Neuron (in vitro differentiated cells): ENCODE measurements around the gene SPC24.
A peak's percentile ranks its signal among the peaks of the same experiment; 100 is the strongest.
"Not testable (repeated sequence)": the region's sequence is repeated elsewhere in the genome, so short reads cannot be mapped to it uniquely, and the experiment has no call there.

Source experiments
- H2AFZ ChIP-seq: one replicate; pipeline ENCODE4 v1.6.1; 2013; ENCODE audit warnings: low read depth, mild to moderate bottlenecking, inconsistent platforms, low read length, moderate library complexity
- H3K27me3 ChIP-seq: one replicate; pipeline ENCODE4 v1.6.1; 2013; ENCODE audit warnings: low read length; ENCODE audit not compliant: insufficient read depth
- H3K36me3 ChIP-seq: one replicate; pipeline ENCODE4 v1.6.1; 2013; ENCODE audit warnings: low read length; ENCODE audit not compliant: insufficient read depth
- H3K4me1 ChIP-seq: one replicate; pipeline ENCODE4 v1.6.1; 2013; ENCODE audit warnings: low read length; ENCODE audit not compliant: insufficient read depth
- H3K4me3 ChIP-seq: 2 replicates; pipeline ENCODE4 v1.5.1; 2013; ENCODE audit warnings: mild to moderate bottlenecking, low read length, moderate library complexity
- H3K9me3 ChIP-seq: one replicate; pipeline ENCODE4 v1.6.1; 2013; ENCODE audit warnings: low read length

Gene SPC24

GRCh38 chr19:11168568-11168967 is 13.0 kb upstream of the SPC24 start:
- H3K4me1 ChIP-seq, result no peaks in the 10 kb centered on the region
- H3K36me3 ChIP-seq, result peaks cover 21% of the 10 kb centered on the region
- no peaks in the 10 kb centered on the region for H3K9me3 ChIP-seq

GRCh38 chr19:11166281-11167142 is 10.9 kb upstream of the SPC24 start:
- no peak overlapping the region for H2AFZ ChIP-seq
- H3K4me3 ChIP-seq, result no peak overlapping the region
- peaks cover 11% of the 10 kb centered on the region for H3K36me3 ChIP-seq
- H3K9me3 ChIP-seq, result no peaks in the 10 kb centered on the region
- H3K27me3 ChIP-seq, result no peaks in the 10 kb centered on the region
- no peaks in the 10 kb centered on the region for H3K4me1 ChIP-seq

More at GRCh38 chr19:11168568-11168967, 13.0 kb upstream of the SPC24 start:
- Histone ChIP-seq H3K4me3 (no peak overlapping the region), H3K27me3 (no peaks in the 10 kb centered on the region), H2AFZ (no peak overlapping the region)

GRCh38 chr19:11165486-11166030 is 10.0 kb upstream of the SPC24 start:
- no peak overlapping the region for H2AFZ ChIP-seq
- H3K36me3 ChIP-seq, result peaks cover 11% of the 10 kb centered on the region
- no peaks in the 10 kb centered on the region for H3K4me1 ChIP-seq
- H3K9me3 ChIP-seq, result no peaks in the 10 kb centered on the region
- H3K27me3 ChIP-seq, result no peaks in the 10 kb centered on the region
- H3K4me3 ChIP-seq, result no peak overlapping the region

GRCh38 chr19:11164879-11165406 is 9.4 kb upstream of the SPC24 start:
- no peak overlapping the region for H2AFZ ChIP-seq
- no peak overlapping the region for H3K4me3 ChIP-seq
- H3K27me3 ChIP-seq, result no peaks in the 10 kb centered on the region
- no peaks in the 10 kb centered on the region for H3K9me3 ChIP-seq
- peaks cover 7% of the 10 kb centered on the region for H3K36me3 ChIP-seq
- H3K4me1 ChIP-seq, result no peaks in the 10 kb centered on the region

GRCh38 chr19:11164296-11164695 is 8.7 kb upstream of the SPC24 start:
- H3K9me3 ChIP-seq, result no peaks in the 10 kb centered on the region
- H3K4me1 ChIP-seq, result no peaks in the 10 kb centered on the region
- H3K36me3 ChIP-seq, result peaks cover 3% of the 10 kb centered on the region
- H3K27me3 ChIP-seq, result no peaks in the 10 kb centered on the region
- H2AFZ ChIP-seq, result no peak overlapping the region
- no peak overlapping the region for H3K4me3 ChIP-seq

GRCh38 chr19:11160440-11160768 is 4.8 kb upstream of the SPC24 start:
- not testable (repeated sequence) for H3K4me3 ChIP-seq, H3K9me3 ChIP-seq, H2AFZ ChIP-seq, H3K36me3 ChIP-seq, H3K27me3 ChIP-seq, H3K4me1 ChIP-seq

- Histone ChIP-seq H3K4me3 (no peak overlapping the region), H3K4me1 (peaks cover under 1% of the 10 kb centered on the region), H3K9me3 (no peaks in the 10 kb centered on the region), H3K27me3 (no peaks in the 10 kb centered on the region), H2AFZ (no peak overlapping the region), H3K36me3 (no peaks in the 10 kb centered on the region)
These were observed 4.2 kb upstream of the SPC24 start for GRCh38 chr19:11159598-11160439.

- peak overlapping the region; percentile 58 for H3K4me3 ChIP-seq
These were observed 917 bp downstream of the SPC24 start for GRCh38 chr19:11154683-11155047.

GRCh38 chr19:11152318-11153062 is 3.1 kb downstream of the SPC24 start:
- Histone ChIP-seq H3K36me3 (peaks cover 17% of the 10 kb centered on the region), H3K4me1 (peaks cover 7% of the 10 kb centered on the region), H2AFZ (no peak overlapping the region), H3K4me3 (no peak overlapping the region), H3K27me3 (no peaks in the 10 kb centered on the region), H3K9me3 (no peaks in the 10 kb centered on the region)

More at GRCh38 chr19:11154683-11155047, 917 bp downstream of the SPC24 start:
- H3K9me3 ChIP-seq, result no peaks in the 10 kb centered on the region
- no peak overlapping the region for H2AFZ ChIP-seq
- H3K27me3 ChIP-seq, result no peaks in the 10 kb centered on the region
- peaks cover 7% of the 10 kb centered on the region for H3K4me1 ChIP-seq
- H3K36me3 ChIP-seq, result peaks cover 5% of the 10 kb centered on the region

GRCh38 chr19:11151181-11151580 is 4.4 kb downstream of the SPC24 start:
- H3K4me3 ChIP-seq, result no peak overlapping the region
- no peak overlapping the region for H2AFZ ChIP-seq
- H3K27me3 ChIP-seq, result no peaks in the 10 kb centered on the region
- H3K4me1 ChIP-seq, result peaks cover 7% of the 10 kb centered on the region
- peaks cover under 1% of the 10 kb centered on the region for H3K9me3 ChIP-seq
- H3K36me3 ChIP-seq, result peaks cover 27% of the 10 kb centered on the region

GRCh38 chr19:11148001-11148400 is 7.6 kb downstream of the SPC24 start:
- peaks cover 39% of the 10 kb centered on the region for H3K36me3 ChIP-seq
- H3K4me1 ChIP-seq, result peaks cover 7% of the 10 kb centered on the region
- no peaks in the 10 kb centered on the region for H3K27me3 ChIP-seq
- peaks cover 3% of the 10 kb centered on the region for H3K9me3 ChIP-seq
- no peak overlapping the region for H2AFZ ChIP-seq
- no peak overlapping the region for H3K4me3 ChIP-seq

GRCh38 chr19:11145536-11145924 is 10.1 kb downstream of the SPC24 start:
- no peak overlapping the region for H2AFZ ChIP-seq
- H3K9me3 ChIP-seq, result peaks cover 3% of the 10 kb centered on the region
- no peak overlapping the region for H3K4me3 ChIP-seq
- H3K27me3 ChIP-seq, result no peaks in the 10 kb centered on the region
- H3K36me3 ChIP-seq, result peaks cover 34% of the 10 kb centered on the region
- peaks cover 16% of the 10 kb centered on the region for H3K4me1 ChIP-seq
